ENCODE data around the gene SLC24A3. TPM values are rescaled to one million over a fixed set of nuclear protein-coding genes. Genes with fewer than 3 reads are reported as not detected.

SLC24A3 gene
- total RNA-seq, 1 experiment from 2014 or later, result 0.14 TPM

DNA sequence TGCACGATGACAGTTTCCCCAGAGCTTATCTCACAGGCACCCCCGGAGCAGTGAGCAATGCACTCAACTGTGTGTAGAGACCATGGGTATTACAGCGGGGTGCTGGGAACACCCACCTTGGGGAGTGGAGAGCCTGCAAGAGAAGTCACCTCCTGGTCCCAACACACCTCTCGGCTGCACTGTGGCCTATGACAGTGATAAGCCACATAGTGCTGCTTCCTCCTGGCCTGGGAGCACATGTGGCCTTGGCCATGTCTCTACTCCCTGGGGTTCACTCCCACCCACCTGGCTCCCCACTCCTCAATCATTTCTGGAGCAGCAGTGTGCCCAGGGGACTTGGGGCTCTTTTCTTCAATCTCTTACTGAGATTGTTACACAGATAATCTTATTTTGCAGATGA is 77.0 kb downstream of the SLC24A3 start:
- POLR2A ChIA-PET, result no interaction called here
- no peaks in the 10 kb centered on the region for H3K27me3 Mint-ChIP-seq (ENCODE audit: insufficient read depth, unreplicated experiment)

DNA sequence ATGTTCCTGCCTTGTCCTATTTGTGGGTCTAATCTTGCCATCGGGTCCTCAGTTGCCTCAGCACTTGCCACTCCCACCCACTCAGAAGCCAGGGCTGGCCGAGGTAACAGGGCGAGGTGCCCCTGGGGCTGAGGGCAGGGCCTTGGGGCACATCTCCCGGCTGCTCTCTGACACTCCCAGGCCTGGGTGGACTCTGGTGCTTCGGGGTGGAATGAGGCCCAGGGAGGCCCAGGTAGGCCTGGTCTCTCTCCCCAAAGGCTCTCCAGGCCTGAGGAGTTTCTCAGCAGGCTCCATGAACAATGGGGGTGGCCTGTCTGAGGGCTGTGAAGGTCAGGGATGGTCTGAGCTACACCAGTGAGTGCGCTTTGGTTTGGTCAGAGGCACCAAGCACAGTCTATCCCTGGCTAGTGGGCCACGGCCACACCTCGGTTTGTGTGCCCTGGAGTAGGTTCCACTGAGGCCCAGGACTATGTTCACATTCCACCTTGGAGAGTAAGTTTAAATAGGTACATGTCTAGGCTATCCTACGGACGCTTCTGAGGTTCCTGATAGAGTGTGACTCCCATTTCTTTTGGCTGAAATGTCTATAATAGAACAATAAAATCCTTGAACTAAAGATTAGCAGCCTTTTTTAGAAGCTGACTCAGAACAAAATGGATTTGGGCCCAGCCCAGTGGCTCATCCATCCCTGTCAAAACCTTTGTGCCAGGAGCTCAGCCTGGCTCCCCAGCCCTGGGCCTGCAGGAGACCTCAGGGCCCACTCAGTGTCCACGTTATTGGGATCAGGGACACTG is 78.8 kb downstream of the SLC24A3 start:
- no TSS peak for BruUV-seq (replicated peaks)
- ChIA-PET CTCF (no interaction called here), POLR2A (no interaction called here)
- Mint-ChIP-seq H3K4me1 (ENCODE audit: low read depth, unreplicated experiment) (no peaks in the 10 kb centered on the region), H3K36me3 (ENCODE audit: insufficient read depth, unreplicated experiment) (no peaks in the 10 kb centered on the region), H3K27me3 (ENCODE audit: insufficient read depth, unreplicated experiment) (no peaks in the 10 kb centered on the region), H3K27ac (ENCODE audit: unreplicated experiment) (no peak overlapping the region), H3K9me3 (ENCODE audit: unreplicated experiment) (no peaks in the 10 kb centered on the region), H3K4me3 (ENCODE audit: unreplicated experiment) (no peak overlapping the region)
- no peaks in the 10 kb centered on the region for H3K27me3 ChIP-seq (replicated peaks; ENCODE audit: control insufficient read depth, insufficient read depth, low read length)
- H3K36me3 ChIP-seq (ENCODE audit: control insufficient read depth, insufficient read depth, low read length), result no peaks in the 10 kb centered on the region
- TF ChIP-seq, protein P1, sequence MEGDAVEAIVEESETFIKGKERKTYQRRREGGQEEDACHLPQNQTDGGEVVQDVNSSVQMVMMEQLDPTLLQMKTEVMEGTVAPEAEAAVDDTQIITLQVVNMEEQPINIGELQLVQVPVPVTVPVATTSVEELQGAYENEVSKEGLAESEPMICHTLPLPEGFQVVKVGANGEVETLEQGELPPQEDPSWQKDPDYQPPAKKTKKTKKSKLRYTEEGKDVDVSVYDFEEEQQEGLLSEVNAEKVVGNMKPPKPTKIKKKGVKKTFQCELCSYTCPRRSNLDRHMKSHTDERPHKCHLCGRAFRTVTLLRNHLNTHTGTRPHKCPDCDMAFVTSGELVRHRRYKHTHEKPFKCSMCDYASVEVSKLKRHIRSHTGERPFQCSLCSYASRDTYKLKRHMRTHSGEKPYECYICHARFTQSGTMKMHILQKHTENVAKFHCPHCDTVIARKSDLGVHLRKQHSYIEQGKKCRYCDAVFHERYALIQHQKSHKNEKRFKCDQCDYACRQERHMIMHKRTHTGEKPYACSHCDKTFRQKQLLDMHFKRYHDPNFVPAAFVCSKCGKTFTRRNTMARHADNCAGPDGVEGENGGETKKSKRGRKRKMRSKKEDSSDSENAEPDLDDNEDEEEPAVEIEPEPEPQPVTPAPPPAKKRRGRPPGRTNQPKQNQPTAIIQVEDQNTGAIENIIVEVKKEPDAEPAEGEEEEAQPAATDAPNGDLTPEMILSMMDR (IDR thresholded peaks at IDR 0.05; ENCODE audit: insufficient read depth in 1 of 2, low read depth in 1 of 2, low read length in 1 of 2, severe bottlenecking in 1 of 2, unreplicated experiment in 1 of 2), result no peak
- no peaks in the 10 kb centered on the region for H3K9me3 ChIP-seq
- H3K4me1 ChIP-seq, result peaks cover 13% of the 10 kb centered on the region; the same call in 1 of the 2 replicates
- intact Hi-C loops (cut with micrococcal nuclease; ENCODE audit: unreplicated experiment), result no loop called here
- no peak overlapping the region for H3K4me3 ChIP-seq (ENCODE audit: low read depth, low read length)
- DNase-seq, result no peak

More for the DNA sequence above, 77.0 kb downstream of the SLC24A3 start:
- no peaks in the 10 kb centered on the region for H3K9me3 Mint-ChIP-seq (ENCODE audit: unreplicated experiment)
- H3K4me3 Mint-ChIP-seq (ENCODE audit: unreplicated experiment), result no peak overlapping the region
- intact Hi-C loops (cut with micrococcal nuclease; ENCODE audit: unreplicated experiment), result no loop called here
- no peak for DNase-seq
- Histone ChIP-seq H3K4me1 (peaks cover 17% of the 10 kb centered on the region), H3K9me3 (no peaks in the 10 kb centered on the region), H3K27me3 (replicated peaks; ENCODE audit: control insufficient read depth, insufficient read depth, low read length) (no peaks in the 10 kb centered on the region), H3K36me3 (ENCODE audit: control insufficient read depth, insufficient read depth, low read length) (no peaks in the 10 kb centered on the region), H3K4me3 (ENCODE audit: low read depth, low read length) (no peak overlapping the region)
- no peaks in the 10 kb centered on the region for H3K36me3 Mint-ChIP-seq (ENCODE audit: insufficient read depth, unreplicated experiment)
- TF ChIP-seq, protein P1 (IDR thresholded peaks at IDR 0.05; ENCODE audit: insufficient read depth in 1 of 2, low read depth in 1 of 2, low read length in 1 of 2, severe bottlenecking in 1 of 2, unreplicated experiment in 1 of 2), result no peak
- no TSS peak for BruUV-seq (replicated peaks)
- no peak overlapping the region for H3K27ac Mint-ChIP-seq (ENCODE audit: unreplicated experiment)
- CTCF ChIA-PET, result no interaction called here
- peaks cover 3% of the 10 kb centered on the region for H3K4me1 Mint-ChIP-seq (ENCODE audit: low read depth, unreplicated experiment)

DNA sequence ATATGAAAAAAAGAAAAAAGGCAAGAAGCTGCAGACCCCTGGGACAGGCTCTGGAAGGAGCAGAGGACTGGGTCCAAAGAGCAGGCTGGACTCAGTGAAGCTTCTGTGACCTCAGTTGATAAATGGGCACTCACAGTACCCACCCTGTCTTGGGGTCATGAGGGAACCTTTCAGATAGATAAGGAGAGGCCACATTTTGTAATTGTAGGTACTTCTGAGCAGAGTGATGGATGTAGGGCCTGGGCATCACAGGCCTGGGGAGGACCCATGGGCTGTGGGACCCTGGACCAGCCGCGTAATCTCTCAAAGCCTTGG is 79.3 kb downstream of the SLC24A3 start:
- Histone ChIP-seq H3K27me3 (replicated peaks; ENCODE audit: control insufficient read depth, insufficient read depth, low read length) (no peaks in the 10 kb centered on the region), H3K4me1 (peaks cover 13% of the 10 kb centered on the region; the same call in 1 of the 2 replicates), H3K4me3 (ENCODE audit: low read depth, low read length) (no peak overlapping the region), H3K36me3 (ENCODE audit: control insufficient read depth, insufficient read depth, low read length) (no peaks in the 10 kb centered on the region), H3K9me3 (no peaks in the 10 kb centered on the region)
- BruUV-seq (replicated peaks), result no TSS peak
- Mint-ChIP-seq H3K4me3 (ENCODE audit: unreplicated experiment) (no peak overlapping the region), H3K27me3 (ENCODE audit: insufficient read depth, unreplicated experiment) (no peaks in the 10 kb centered on the region), H3K36me3 (ENCODE audit: insufficient read depth, unreplicated experiment) (no peaks in the 10 kb centered on the region), H3K4me1 (ENCODE audit: low read depth, unreplicated experiment) (no peaks in the 10 kb centered on the region), H3K9me3 (ENCODE audit: unreplicated experiment) (no peaks in the 10 kb centered on the region), H3K27ac (ENCODE audit: unreplicated experiment) (no peak overlapping the region)
- ChIA-PET POLR2A (no interaction called here), CTCF (no interaction called here)
- TF ChIP-seq, protein P1 (IDR thresholded peaks at IDR 0.05; ENCODE audit: insufficient read depth in 1 of 2, low read depth in 1 of 2, low read length in 1 of 2, severe bottlenecking in 1 of 2, unreplicated experiment in 1 of 2), result no peak
- DNase-seq, result no peak
- intact Hi-C loops (cut with micrococcal nuclease; ENCODE audit: unreplicated experiment), result no loop called here
